Measurements from ENCODE around the gene ICOSLG.
"Not testable (repeated sequence)": the region's sequence is repeated elsewhere in the genome, so short reads cannot be mapped to it uniquely, and the experiment has no call there.

The ICOSLG gene

GRCh38 chr21:44285138-44285992, 44.6 kb upstream of the ICOSLG start, which contains the start of gene AIRE:
Gene AIRE, plus strand, starts transcription at chr21:44285876. Its CDS starts 131 bp downstream, at chr21:44286007.
- no peak for DNase-seq (ENCODE audit: low read depth)
- H3K4me3 ChIP-seq (ENCODE audit: low read depth, low read length): no peak within 1 kb of the TSS
- TF ChIP-seq, protein P1, sequence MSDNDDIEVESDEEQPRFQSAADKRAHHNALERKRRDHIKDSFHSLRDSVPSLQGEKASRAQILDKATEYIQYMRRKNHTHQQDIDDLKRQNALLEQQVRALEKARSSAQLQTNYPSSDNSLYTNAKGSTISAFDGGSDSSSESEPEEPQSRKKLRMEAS (IDR thresholded peaks at IDR 0.05; ENCODE audit: low read depth, low read length): no peak
- no peak for TF ChIP-seq MYC (IDR thresholded peaks at IDR 0.05; ENCODE audit: low read depth, low read length)

GRCh38 chr21:44283948-44284347, 43.2 kb upstream of the ICOSLG start:
- no peak for DNase-seq (ENCODE audit: low read depth)
- H3K4me3 ChIP-seq (ENCODE audit: low read depth, low read length): no peak overlapping the region
- TF ChIP-seq, protein P1 (IDR thresholded peaks at IDR 0.05; ENCODE audit: low read depth, low read length): no peak
- TF ChIP-seq POLR2A (IDR thresholded peaks at IDR 0.05; ENCODE audit: extremely low read depth, insufficient read length) (no peak), CTCF (IDR thresholded peaks at IDR 0.05; ENCODE audit: low read depth, low read length) (no peak), MYC (IDR thresholded peaks at IDR 0.05; ENCODE audit: low read depth, low read length) (no peak)

GRCh38 chr21:44283211-44283785, 42.6 kb upstream of the ICOSLG start:
- not testable (repeated sequence) for H3K4me3 ChIP-seq (ENCODE audit: low read depth, low read length); DNase-seq (ENCODE audit: low read depth)

DNA sequence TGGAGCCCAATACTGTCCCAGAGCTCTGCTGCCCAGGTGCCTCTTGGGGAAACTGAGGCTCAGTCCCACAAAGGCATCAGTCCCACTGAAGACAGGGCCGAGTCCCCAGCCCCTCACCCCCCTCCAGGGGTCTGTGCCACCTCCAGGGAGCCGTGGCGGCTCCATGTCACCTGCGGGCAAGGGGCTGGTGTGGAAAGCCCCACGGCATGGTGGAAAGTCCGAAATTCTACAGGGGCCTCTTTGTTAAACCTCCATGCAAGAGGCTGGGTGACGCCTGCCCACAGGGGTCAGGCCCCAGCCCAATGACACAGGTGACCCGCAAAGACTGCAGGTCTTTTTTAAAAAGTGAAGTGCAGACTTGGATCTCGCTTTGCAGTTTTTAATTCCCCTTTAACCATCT, 41.6 kb upstream of the ICOSLG start:
- H3K4me3 ChIP-seq (ENCODE audit: low read depth, low read length): no peak overlapping the region
- TF ChIP-seq MYC (IDR thresholded peaks at IDR 0.05; ENCODE audit: low read depth, low read length): no peak
- TF ChIP-seq CTCF (IDR thresholded peaks at IDR 0.05; ENCODE audit: low read depth, low read length): no peak
- TF ChIP-seq, protein P1 (IDR thresholded peaks at IDR 0.05; ENCODE audit: low read depth, low read length): no peak
- no peak for TF ChIP-seq POLR2A (IDR thresholded peaks at IDR 0.05; ENCODE audit: extremely low read depth, insufficient read length)
- no peak for DNase-seq (ENCODE audit: low read depth)

DNA sequence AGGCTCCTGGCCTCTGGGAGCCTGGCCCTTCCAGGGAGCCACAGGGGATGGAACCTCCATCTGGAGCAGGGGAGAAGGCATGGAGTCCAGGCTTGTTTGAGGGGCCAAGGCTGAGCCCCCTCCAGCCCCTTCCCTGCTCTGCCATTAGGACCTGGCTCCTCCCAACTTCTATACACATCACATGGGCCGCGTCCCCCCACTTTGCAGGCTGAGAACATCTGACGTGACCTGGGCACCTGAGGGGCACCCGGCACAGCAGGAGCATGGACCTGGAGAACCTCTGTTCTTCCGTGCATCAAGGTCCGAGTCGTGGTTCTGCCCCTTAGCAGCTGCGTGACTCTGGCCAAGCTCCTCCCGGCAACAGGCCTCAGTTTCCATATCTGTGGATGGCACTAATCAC, 41.1 kb upstream of the ICOSLG start:
- H3K4me3 ChIP-seq (ENCODE audit: low read depth, low read length): no peak overlapping the region
- DNase-seq (ENCODE audit: low read depth): no peak
- TF ChIP-seq, protein P1 (IDR thresholded peaks at IDR 0.05; ENCODE audit: low read depth, low read length): no peak
- TF ChIP-seq POLR2A (IDR thresholded peaks at IDR 0.05; ENCODE audit: extremely low read depth, insufficient read length): no peak
- TF ChIP-seq CTCF (IDR thresholded peaks at IDR 0.05; ENCODE audit: low read depth, low read length): no peak
- no peak for TF ChIP-seq MYC (IDR thresholded peaks at IDR 0.05; ENCODE audit: low read depth, low read length)

DNA sequence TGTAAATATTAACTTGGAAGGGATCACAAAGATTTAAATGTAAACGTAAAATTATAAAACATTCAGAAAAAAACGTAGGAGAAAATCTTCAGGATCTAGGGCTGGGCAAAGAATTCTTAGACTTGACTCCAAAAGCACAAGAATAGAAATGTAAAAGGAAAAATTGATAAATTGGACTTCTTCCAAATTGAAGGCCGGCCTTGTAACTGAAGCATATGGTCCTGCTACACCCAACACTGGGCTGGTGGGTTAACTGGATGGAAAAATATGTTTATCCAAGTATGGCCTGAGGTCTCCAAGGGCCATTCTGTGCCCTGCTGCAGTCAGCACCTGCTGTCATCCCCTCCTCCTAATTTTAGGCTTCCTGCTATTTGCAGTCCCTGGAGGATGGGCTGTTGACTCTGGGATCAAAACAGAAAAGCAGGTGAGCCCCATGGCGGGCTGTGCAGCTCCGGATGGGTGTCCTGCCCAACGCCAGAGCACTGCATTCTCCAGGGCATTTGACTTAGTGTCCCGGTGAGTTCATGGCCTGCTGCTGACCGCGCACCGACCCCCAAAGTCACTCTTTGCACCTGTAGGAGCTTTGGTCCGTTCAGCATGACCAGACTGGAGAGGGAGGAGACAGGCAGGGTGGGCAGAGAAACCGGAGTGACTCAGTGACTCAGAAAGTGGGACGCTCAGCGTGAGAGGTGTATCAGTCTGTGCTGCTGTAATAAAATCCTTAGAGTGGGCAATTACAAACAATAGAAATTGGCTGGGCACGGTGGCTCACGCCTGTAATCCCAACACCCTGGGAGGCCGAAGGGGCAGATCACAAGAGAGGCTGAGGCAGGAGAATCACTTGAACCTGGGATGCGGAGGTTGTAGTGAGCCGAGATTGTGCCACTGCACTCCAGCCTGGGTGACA, 38.9 kb upstream of the ICOSLG start:
- TF ChIP-seq CTCF (IDR thresholded peaks at IDR 0.05; ENCODE audit: low read depth, low read length) (no peak), POLR2A (IDR thresholded peaks at IDR 0.05; ENCODE audit: extremely low read depth, insufficient read length) (no peak), MYC (IDR thresholded peaks at IDR 0.05; ENCODE audit: low read depth, low read length) (no peak)
- TF ChIP-seq, protein P1 (IDR thresholded peaks at IDR 0.05; ENCODE audit: low read depth, low read length): no peak
- DNase-seq (ENCODE audit: low read depth): no peak
- no peak overlapping the region for H3K4me3 ChIP-seq (ENCODE audit: low read depth, low read length)
